ENCODE data around the gene ANTXR2. TPM values are rescaled to one million over a fixed set of nuclear protein-coding genes. Genes with fewer than 3 reads are reported as not detected.

Gene ANTXR2
- total RNA-seq (2011; cell fraction: chromatin; rRNA removed; ENCODE audit: low replicate concordance), result 163 and 271 TPM in 2 replicates
- total RNA-seq (2011; cell fraction: nucleolus; rRNA removed), result 73.4 and 76.1 TPM in 2 replicates
- total RNA-seq (2011; cell fraction: nucleoplasm; rRNA removed), result 102 and 117 TPM in 2 replicates
- total RNA-seq (2014; rRNA removed) (39.1 and 50.5 TPM in 2 replicates), total RNA-seq (2014; rRNA removed; fragmentation: Illumina TruSeq; extraction: Trizol) (75.4 and 103 TPM in 2 replicates), total RNA-seq (2015; rRNA removed; fragmentation: Illumina TruSeq; extraction: Trizol) (60.3 and 61.8 TPM in 2 replicates), total RNA-seq (2021) (68.1 and 83.8 TPM in 2 replicates), polyA plus RNA-seq (2011; rRNA removed) (51.7 and 79.1 TPM in 2 replicates), polyA plus RNA-seq (2014; fragmentation: Illumina TruSeq; extraction: Trizol) (62.5 and 71.0 TPM in 2 replicates), polyA plus RNA-seq (2014; fragmentation: Nextera tagmentation; extraction: Ambion mirVana) (10 to 100 TPM; 10.1 to 26.6 TPM), polyA plus RNA-seq (2014; rRNA removed) (34.8 and 37.4 TPM in 2 replicates), polyA minus RNA-seq (2011; rRNA and poly(A)+ RNA removed) (139 and 146 TPM in 2 replicates), Bru-seq, nascent RNA (percentile 95 among the genes with signal in this experiment), BruChase-seq, experiment 1, labeled RNA remaining after a 2-hour chase (percentile 85 among the genes with signal in this experiment), BruChase-seq, experiment 2, labeled RNA remaining after a 6-hour chase (percentile 82 among the genes with signal in this experiment)
- polyA plus RNA-seq (2011; cell fraction: cytosol; rRNA removed), result 10.2 and 18.4 TPM in 2 replicates
- 42.2 and 47.3 TPM in 2 replicates for polyA plus RNA-seq (2011; cell fraction: nucleus; rRNA removed)
- 69.7 and 118 TPM in 2 replicates for polyA plus RNA-seq (2012)
- polyA minus RNA-seq (2011; cell fraction: cytosol; rRNA and poly(A)+ RNA removed), result 33.9 and 51.2 TPM in 2 replicates
- polyA minus RNA-seq (2011; cell fraction: nucleus; rRNA and poly(A)+ RNA removed), result 92.2 and 147 TPM in 2 replicates
- long read RNA-seq, experiment 1, full-length matches to known transcripts, result 212 of 374 reads
- long read RNA-seq, experiment 1, partial matches to known transcripts, result 30 of 374 reads
- long read RNA-seq, experiment 1, other reads (novel, unspliced or antisense), result 132 of 374 reads
- long read RNA-seq, experiment 2, full-length matches to known transcripts, result 3 of 40 reads
- long read RNA-seq, experiment 2, partial matches to known transcripts, result 16 of 40 reads
- long read RNA-seq, experiment 2, other reads (novel, unspliced or antisense), result 21 of 40 reads
- long read RNA-seq, experiment 3, full-length matches to known transcripts, result 11 of 22 reads
- long read RNA-seq, experiment 3, partial matches to known transcripts, result 3 of 22 reads
- long read RNA-seq, experiment 3, other reads (novel, unspliced or antisense), result 8 of 22 reads

- Histone ChIP-seq H4K20me1 (replicated peaks; ENCODE audit: control insufficient read depth, insufficient read depth, low read length) (no peaks in the 10 kb centered on the region), H3K79me2 (ENCODE audit: control insufficient read depth, insufficient read depth, low read length) (peaks cover 49% of the 10 kb centered on the region), H3K4me2 (ENCODE audit: insufficient read depth, low read length) (peak within 1 kb of the TSS; percentile 76), H3K4me1 (replicated peaks in 1 of 2; ENCODE audit: control insufficient read depth in 2 of 2, insufficient read depth in 2 of 2, low read length in 2 of 2) (peaks cover 12 to 27% of the 10 kb centered on the region in 2 experiments; a peak in 4 of 5 replicates), H3K9me3 (replicated peaks; ENCODE audit: control insufficient read depth, insufficient read depth, low read depth, low read length) (no peaks in the 10 kb centered on the region), H2AFZ (ENCODE audit: low read depth, low read length) (peak within 1 kb of the TSS; percentile 95), H3K27me3 (ENCODE audit: control insufficient read depth in 2 of 2, insufficient read depth in 2 of 2, low read length in 2 of 2) (no peaks in the 10 kb centered on the region), H3K4me3 (peak within 1 kb of the TSS; percentile 89), H3K9ac (ENCODE audit: insufficient read depth in 1 of 2, low read depth in 2 of 2, low read length in 2 of 2) (peak within 1 kb of the TSS; percentile 77 to 96), H3K27ac (ENCODE audit: extremely low read depth, low read depth, low read length) (peak within 1 kb of the TSS; percentile 87), H3K36me3 (ENCODE audit: control insufficient read depth, insufficient read depth, low read length) (peaks cover 30% of the 10 kb centered on the region; the same call in 1 of the 3 replicates), H3K9me1 (ENCODE audit: control insufficient read depth, insufficient read depth, low read length) (no peaks in the 10 kb centered on the region)
- intact Hi-C loops (cut with micrococcal nuclease) (loop anchor here (1.0 to 5.0 kb wide), 5 partner anchors 54 to 264 kb away; partner anchors contain the start of gene CFAP299), in situ Hi-C loops (cut with MboI) (no loop called here)
- WGBS (ENCODE audit: insufficient coverage, low coverage, missing lambda C conversion rate), result 1% methylated on average over 42 of the region's 52 CpGs
- CTCF ChIA-PET (ENCODE audit: low intra/inter-chr PET ratio), result no interaction called here
- POLR2A ChIA-PET, result interaction anchor here (0.7 to 1.8 kb wide), 9 partner anchors 8 to 147 kb away, joined by 3 to 10 read pairs (median 4); no protein-coding TSS in a partner anchor
- DNase-seq (ENCODE audit: extremely low read depth in 1 of 4, low spot score in 3 of 4) (peak; percentile 82 to 90 (median 85)), FAIRE-seq (peak; percentile 80), ATAC-seq (peak; percentile 93)
- BruUV-seq (replicated peaks), result no TSS peak
- TF ChIP-seq FOXP4 (CRISPR knock-in tag; IDR thresholded peaks at IDR 0.05; ENCODE audit: borderline replicate concordance), result no peak
- TF ChIP-seq KLF6 (CRISPR knock-in tag; IDR thresholded peaks at IDR 0.05; ENCODE audit: borderline replicate concordance), result no peak
- peak; percentile 57; the same call in 1 of the 2 replicates for TF ChIP-seq KAT7 (CRISPR knock-in tag; IDR thresholded peaks at IDR 0.05; ENCODE audit: borderline replicate concordance)
- TF ChIP-seq ZNF785 (CRISPR knock-in tag; IDR thresholded peaks at IDR 0.05), result no peak
- no peak for TF ChIP-seq NFXL1 (CRISPR knock-in tag; IDR thresholded peaks at IDR 0.05)
- no peak; the same call in 1 of the 2 replicates for TF ChIP-seq CBFA2T2 (conservative IDR thresholded peaks at IDR 0.05)
- no peak for TF ChIP-seq RBM15 (IDR thresholded peaks at IDR 0.05; ENCODE audit: insufficient read depth, low read length)
- TF ChIP-seq PTRF (tag; IDR thresholded peaks at IDR 0.05), result no peak
- no peak for TF ChIP-seq HOXB6 (CRISPR knock-in tag; IDR thresholded peaks at IDR 0.05; ENCODE audit: borderline replicate concordance)
- peak; percentile 73 for TF ChIP-seq PRDM10 (IDR thresholded peaks at IDR 0.05; ENCODE audit: partially characterized antibody)
These were observed at the start of gene ANTXR2 for GRCh38 chr4:80072744-80073472. Gene ANTXR2, minus strand, starts transcription at chr4:80073229. Its CDS starts 669 bp downstream, at chr4:80072560.

All from K562 (cell line).